GM19193 (cell line): ENCODE measurements around the gene EGFR.

ENCODE experiments used
- POLR2A ChIP-seq: IDR thresholded peaks from 4 replicates; pipeline ENCODE4 v1.6.1; 2011; ENCODE audit not compliant: insufficient read depth, insufficient read length; ENCODE audit errors: extremely low read depth

The EGFR gene

GRCh38 chr7:55124989-55125875 is 106.4 kb downstream of the EGFR start:
- TF ChIP-seq POLR2A, result no peak

DNA sequence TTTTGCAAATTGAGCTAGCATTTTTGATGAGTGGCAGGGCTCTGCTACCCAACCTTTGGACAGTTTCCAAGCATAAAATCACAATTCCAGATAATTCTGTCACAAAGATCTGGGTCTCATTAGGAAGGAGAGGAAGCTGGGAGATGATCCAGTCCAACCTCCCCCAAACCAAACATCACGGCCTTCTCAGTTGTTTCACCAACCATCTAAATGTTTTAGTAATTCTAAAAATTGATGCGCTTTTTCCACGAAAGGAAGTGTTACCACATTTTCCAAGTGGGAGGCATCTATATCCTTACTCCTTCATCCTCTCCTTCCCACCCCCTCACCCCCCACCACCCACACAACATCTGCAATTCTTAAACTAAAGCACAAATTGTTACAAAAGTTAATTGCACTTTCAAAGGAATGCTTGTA is 108.3 kb downstream of the EGFR start:
- TF ChIP-seq POLR2A, result no peak

DNA sequence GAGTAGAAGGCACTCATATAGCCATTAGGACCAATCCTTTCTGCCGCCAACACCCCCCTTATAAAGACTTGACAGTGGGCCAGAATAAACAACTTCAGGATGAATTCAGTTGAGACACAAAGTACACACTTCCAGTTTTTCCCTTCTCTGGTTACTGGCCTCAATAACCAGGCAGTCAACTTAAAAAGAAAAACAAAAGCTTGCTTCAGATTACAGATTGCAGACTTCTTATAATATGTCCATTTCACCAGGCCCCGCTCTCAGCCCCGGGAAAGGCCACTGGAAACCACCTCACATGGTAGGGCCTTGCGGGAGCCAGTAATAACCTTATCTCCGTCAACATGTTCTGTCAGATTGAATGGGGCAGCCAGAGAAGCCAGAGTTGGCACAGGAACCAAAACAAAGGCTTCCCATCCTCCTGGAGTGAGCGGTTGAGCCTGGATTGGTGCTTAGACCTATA is 108.8 kb downstream of the EGFR start:
- TF ChIP-seq POLR2A, result no peak

- no peak for TF ChIP-seq POLR2A
These were observed 110.0 kb downstream of the EGFR start for GRCh38 chr7:55128693-55129394.

- TF ChIP-seq POLR2A, result no peak
These were observed 111.0 kb downstream of the EGFR start for GRCh38 chr7:55129541-55130394.

- no peak for TF ChIP-seq POLR2A
These were observed 111.8 kb downstream of the EGFR start for GRCh38 chr7:55130395-55131141.

DNA sequence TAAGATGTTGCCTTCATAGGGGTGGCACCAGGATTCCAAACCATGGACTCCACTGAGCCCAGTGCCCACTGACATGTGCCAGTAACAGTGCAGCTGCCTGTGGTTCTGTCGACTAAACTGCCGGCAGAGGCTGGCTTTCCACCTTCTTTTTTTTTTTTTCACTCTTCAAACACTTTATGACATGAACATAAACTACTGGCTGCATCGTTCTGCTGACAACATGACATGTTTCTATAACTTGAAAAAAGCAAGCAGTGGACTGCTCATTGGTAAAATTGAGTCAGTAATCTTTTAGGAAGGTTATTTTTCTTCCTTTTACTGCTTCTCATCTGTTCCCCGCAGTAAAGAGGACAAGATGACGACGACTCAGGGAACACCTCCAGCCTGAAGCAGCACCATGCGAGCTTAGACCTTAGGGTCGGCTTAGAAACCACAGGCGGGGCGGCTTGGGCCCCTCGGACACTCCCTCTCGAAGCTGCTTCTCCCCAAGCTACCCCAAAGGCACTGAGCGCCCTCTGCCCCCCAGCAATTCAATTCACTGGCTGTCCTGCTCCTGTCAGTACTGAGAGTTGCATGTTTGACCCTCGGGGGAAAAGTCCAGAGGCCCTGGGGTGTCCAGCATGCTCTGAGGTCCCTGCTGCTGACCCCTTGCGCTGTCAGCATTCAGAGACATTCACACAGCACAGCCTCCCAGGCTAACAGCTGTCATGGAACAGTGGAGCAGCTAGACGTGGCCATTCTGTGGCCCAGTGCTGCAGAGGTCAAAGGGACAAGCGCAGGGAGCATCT is 112.5 kb downstream of the EGFR start:
- no peak for TF ChIP-seq POLR2A

DNA sequence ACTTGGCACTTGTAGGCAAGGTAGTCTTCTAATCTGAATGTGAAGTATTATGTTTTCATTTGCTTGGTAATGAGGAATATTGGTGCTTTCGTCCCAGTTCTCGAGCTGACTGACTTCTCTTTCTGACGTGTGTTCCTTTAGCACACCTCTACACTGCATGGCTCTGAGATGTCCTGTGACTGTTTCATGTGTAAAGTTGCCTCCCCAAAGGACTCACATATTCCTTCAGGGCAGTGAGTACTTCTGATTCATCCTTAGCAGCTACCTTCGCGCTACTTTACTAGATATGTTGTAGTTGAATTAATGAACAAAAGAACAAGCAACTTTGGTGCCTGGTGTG is 113.7 kb downstream of the EGFR start:
- TF ChIP-seq POLR2A, result no peak

DNA sequence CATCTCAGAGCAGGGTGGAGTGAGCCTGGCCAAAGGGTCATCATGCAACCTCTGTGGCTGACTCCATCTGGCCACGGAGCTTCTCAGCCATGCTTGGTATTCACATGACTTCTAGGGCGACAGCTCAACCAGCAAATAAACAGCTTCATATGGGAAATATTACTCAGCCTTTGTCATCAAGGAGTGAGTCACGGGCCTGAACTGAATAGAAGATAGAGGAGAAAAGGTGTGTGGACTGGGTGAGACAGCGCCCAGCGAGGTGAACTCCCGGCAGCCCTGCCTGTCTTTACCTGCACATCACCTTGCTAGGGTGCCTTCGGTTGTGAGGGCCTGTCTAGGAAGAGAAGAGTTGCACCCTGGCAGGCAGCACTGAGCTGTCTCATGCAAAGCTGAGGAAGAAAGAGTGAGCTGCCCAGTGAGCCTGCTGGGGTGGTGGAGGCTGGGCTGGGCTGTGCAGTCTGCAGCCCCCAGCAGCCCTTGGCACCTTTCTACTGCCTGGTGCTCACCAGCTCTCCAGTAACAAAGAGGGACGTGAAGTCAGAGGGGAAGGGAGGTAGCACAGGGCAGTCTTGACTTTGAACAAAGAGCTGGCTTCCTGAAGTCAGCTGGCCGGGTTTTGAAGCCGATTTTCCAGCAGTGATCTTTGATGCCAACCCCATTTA is 114.2 kb downstream of the EGFR start:
- no peak for TF ChIP-seq POLR2A

DNA sequence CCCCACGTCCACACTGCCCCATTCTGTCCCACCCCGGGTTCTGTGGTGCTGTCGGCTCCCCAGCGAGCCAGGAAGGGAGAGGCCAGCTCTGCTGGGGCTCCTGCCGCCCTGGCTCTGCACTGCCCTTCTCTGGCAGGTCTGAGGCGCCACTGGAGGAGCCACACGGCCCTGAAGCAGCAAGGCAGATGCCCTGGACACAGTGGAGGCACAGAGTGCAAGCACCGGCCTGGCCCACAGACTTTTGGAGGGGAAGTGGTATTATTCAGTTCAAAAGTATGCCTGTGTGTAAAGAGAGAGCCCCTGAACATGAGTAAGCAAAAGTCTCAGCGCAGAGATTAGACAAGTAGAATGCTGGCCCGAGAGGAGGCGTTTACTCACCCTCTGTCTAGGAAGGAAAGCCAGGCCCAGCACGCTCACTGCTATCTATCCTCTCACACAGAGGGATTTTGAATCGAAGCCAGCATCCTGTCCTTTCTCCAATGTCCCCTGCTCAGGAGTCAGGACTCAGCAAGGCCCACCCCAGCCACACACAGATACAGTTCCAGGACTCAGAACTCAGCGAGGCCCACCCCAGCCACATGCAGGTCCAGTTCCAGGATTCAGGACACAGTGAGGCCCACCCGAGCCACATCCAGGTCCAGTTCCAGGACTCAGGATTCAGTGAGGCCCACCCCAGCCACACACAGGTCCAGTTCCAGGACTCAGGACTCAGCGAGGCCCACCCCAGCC is 115.0 kb downstream of the EGFR start:
- no peak for TF ChIP-seq POLR2A

- no peak for TF ChIP-seq POLR2A
These were observed 115.5 kb downstream of the EGFR start for GRCh38 chr7:55134359-55134725.

DNA sequence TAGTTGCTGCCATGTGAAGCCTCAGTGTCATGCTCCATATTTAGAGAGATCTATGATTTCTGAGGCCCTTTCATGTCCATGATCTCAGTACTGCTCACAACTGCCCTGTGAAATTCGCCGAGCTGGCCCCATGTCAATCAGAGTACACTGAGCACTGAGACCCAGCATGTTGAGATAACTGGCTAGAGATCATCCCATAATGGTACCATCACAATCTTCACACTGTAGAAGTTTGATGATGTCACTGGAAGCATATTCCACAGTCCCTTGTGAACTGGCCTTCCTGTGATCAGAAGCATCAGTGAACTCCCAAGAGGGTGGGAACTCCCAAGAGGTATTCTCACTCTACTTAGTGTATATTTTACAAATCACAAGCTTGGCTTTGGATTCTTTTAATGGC is 116.0 kb downstream of the EGFR start:
- no peak for TF ChIP-seq POLR2A

GRCh38 chr7:55135462-55135861 is 116.6 kb downstream of the EGFR start:
- no peak for TF ChIP-seq POLR2A
